WTC11 (cell line): ENCODE results near the gene LIG1.

Experiments used
- ATF1 ChIP-seq: sonication (generic); formaldehyde crosslinking; IDR thresholded peaks from 2 replicates; pipeline ENCODE4 v1.8.1; 2023; ENCODE audit warnings: mild to moderate bottlenecking, moderate library complexity, missing genetic modification reagents
- CTCF ChIP-seq: fragments of 200-600 bp; IDR thresholded peaks from 2 replicates; pipeline ENCODE4 v1.8.0; 2022; ENCODE audit warnings: antibody characterized with exemption
- MAX ChIP-seq: sonication (generic); formaldehyde crosslinking; IDR thresholded peaks from 2 replicates; pipeline ENCODE4 v1.8.0; 2022; ENCODE audit warnings: mild to moderate bottlenecking, missing genetic modification reagents
- SOX15 ChIP-seq: fragments of 250-450 bp; sonication (Bioruptor Pico); IDR thresholded peaks from 2 replicates; pipeline ENCODE4 v1.9.0; 2021; ENCODE audit warnings: mild to moderate bottlenecking
- STAT6 ChIP-seq: sonication (generic); formaldehyde crosslinking; conservative IDR thresholded peaks from 2 replicates; pipeline ENCODE4 v1.8.1; 2023; ENCODE audit warnings: mild to moderate bottlenecking, low read depth, missing genetic modification reagents, moderate library complexity
- TCF7 ChIP-seq: sonication (generic); formaldehyde crosslinking; IDR thresholded peaks from 2 replicates; pipeline ENCODE4 v1.8.0; 2022; ENCODE audit warnings: mild to moderate bottlenecking, low read depth, missing genetic modification reagents, moderate library complexity
- USF1 ChIP-seq: sonication (generic); formaldehyde crosslinking; IDR thresholded peaks from 2 replicates; pipeline ENCODE4 v1.8.0; 2022; ENCODE audit warnings: mild to moderate bottlenecking, missing genetic modification reagents
- ZBTB43 ChIP-seq: sonication (generic); formaldehyde crosslinking; IDR thresholded peaks from 2 replicates; pipeline ENCODE4 v1.8.1; 2023; ENCODE audit warnings: mild to moderate bottlenecking, missing genetic modification reagents
- ZNF121 ChIP-seq: sonication (generic); formaldehyde crosslinking; IDR thresholded peaks from 2 replicates; pipeline ENCODE4 v1.8.0; 2023; ENCODE audit warnings: missing genetic modification reagents
- ZNF138 ChIP-seq: sonication (generic); formaldehyde crosslinking; conservative IDR thresholded peaks from 2 replicates; pipeline ENCODE4 v1.8.1; 2022; ENCODE audit warnings: mild to moderate bottlenecking, moderate library complexity, missing genetic modification reagents
- ZNF512 ChIP-seq: sonication (generic); formaldehyde crosslinking; IDR thresholded peaks from 2 replicates; pipeline ENCODE4 v1.8.1; 2022; ENCODE audit warnings: missing genetic modification reagents, borderline replicate concordance

- TF ChIP-seq CTCF (no peak), ZBTB43 (CRISPR knock-in tag) (no peak), TCF7 (CRISPR knock-in tag) (no peak), ZNF138 (no peak), ZNF512 (CRISPR knock-in tag) (no peak), STAT6 (CRISPR knock-in tag) (no peak), MAX (CRISPR knock-in tag) (no peak), SOX15 (no peak), ZNF121 (CRISPR knock-in tag) (no peak), ATF1 (CRISPR knock-in tag) (no peak), USF1 (CRISPR knock-in tag) (no peak)
These were observed 20.7 kb upstream of the LIG1 start for GRCh38 chr19:48190885-48191284.
